Erythroblast (primary cell): ENCODE data around the gene BRCA1.

Source experiments
- GATA1 ChIP-seq: IDR thresholded peaks from 2 replicates; pipeline ENCODE4 v1.6.1; 2011; ENCODE audit warnings: low read depth, mild to moderate bottlenecking, control low read depth, low read length, moderate library complexity
- POLR2A ChIP-seq: IDR thresholded peaks from 2 replicates; pipeline ENCODE4 v1.6.1; 2011; ENCODE audit warnings: mild to moderate bottlenecking, low read length

DNA sequence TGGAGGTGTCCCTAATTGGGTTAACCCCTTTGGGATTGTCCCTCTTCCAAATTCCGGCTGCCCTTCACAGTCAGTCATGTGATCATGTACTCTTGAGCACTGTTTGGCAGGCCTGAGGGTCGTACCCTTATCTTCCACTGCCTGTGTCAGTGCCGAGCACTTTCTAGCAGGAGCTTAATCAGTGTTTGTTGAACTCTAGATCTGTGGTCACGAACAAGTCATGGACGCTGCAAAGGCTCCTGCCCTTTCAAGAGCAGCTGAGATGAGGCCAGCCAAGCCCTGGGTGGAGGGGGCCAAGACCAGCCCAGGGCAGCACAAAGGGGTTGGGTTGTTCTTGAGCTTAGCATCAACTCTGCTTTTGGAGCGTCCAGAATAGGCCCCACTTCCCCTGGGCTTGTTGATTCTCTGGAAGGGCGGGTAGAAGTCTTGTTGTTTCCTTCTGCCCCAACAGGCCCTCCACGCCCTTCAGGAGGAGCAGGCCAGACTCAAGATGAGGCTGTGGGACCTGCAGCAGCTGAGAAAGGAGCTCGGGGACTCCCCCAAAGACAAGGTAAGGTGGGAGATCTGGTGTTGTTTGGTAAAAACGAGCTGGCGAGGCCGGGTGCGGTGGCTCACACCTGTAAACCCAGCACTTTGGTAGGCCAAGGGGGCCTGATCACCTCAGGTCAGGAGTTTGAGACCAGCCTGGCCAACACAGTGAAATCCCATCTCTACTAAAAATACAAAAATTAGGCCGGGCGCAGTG, 113.3 kb downstream of the BRCA1 start:
- TF ChIP-seq POLR2A: no peak
- no peak for TF ChIP-seq GATA1
